SK-N-MC (cell line): ENCODE data around the gene NDUFC1.
"Not testable (repeated sequence)": the region's sequence is repeated elsewhere in the genome, so short reads cannot be mapped to it uniquely, and the experiment has no call there.

Source experiments
- EZH2 ChIP-seq: fragments of 200-600 bp; sonication (generic); IDR thresholded peaks from one replicate; pipeline ENCODE4 v1.6.1; 2017; ENCODE audit warnings: antibody characterized with exemption
- POLR2AphosphoS5 ChIP-seq: IDR thresholded peaks from 2 replicates; pipeline ENCODE4 v1.6.1; 2012; ENCODE audit warnings: mild to moderate bottlenecking, low read depth, low read length, borderline replicate concordance

DNA sequence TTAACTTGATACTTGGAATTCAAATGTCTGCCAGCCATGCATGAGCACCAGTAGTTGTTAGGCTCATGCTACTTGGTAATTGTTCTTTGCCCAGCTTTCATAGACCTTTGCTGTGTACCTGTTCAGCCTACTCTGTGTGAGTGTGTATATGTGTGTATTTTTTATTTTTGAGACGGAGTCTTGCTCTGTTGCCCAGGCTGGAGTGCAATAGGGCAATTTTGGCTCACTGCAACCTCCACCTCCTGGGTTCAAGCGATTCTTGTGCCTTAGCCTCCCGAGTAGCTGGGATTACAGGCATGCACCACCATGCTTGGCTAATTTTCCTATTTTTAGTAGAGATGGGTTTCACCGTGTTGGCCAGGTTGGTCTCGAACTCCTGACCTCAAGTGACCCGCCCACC is 20.3 kb upstream of the NDUFC1 start:
- TF ChIP-seq POLR2AphosphoS5, EZH2: not testable (repeated sequence)
